ENCODE data around the gene LDAH. TPM values are rescaled to one million over a fixed set of nuclear protein-coding genes. Genes with fewer than 3 reads are reported as not detected.

The LDAH gene
- polyA plus RNA-seq, 1 experiment: 31.4 TPM

GRCh38 chr2:20647211-20647610, 175.7 kb downstream of the LDAH start:
- Histone ChIP-seq H3K27ac (ENCODE audit: low read depth, low read length) (no peak overlapping the region), H3K9me3 (ENCODE audit: control insufficient read depth, insufficient read depth, low read length) (no peaks in the 10 kb centered on the region), H3K27me3 (ENCODE audit: control insufficient read depth, insufficient read depth, low read length) (no peaks in the 10 kb centered on the region), H3K4me3 (ENCODE audit: low read depth, low read length) (no peak overlapping the region)
- TF ChIP-seq, protein P1, sequence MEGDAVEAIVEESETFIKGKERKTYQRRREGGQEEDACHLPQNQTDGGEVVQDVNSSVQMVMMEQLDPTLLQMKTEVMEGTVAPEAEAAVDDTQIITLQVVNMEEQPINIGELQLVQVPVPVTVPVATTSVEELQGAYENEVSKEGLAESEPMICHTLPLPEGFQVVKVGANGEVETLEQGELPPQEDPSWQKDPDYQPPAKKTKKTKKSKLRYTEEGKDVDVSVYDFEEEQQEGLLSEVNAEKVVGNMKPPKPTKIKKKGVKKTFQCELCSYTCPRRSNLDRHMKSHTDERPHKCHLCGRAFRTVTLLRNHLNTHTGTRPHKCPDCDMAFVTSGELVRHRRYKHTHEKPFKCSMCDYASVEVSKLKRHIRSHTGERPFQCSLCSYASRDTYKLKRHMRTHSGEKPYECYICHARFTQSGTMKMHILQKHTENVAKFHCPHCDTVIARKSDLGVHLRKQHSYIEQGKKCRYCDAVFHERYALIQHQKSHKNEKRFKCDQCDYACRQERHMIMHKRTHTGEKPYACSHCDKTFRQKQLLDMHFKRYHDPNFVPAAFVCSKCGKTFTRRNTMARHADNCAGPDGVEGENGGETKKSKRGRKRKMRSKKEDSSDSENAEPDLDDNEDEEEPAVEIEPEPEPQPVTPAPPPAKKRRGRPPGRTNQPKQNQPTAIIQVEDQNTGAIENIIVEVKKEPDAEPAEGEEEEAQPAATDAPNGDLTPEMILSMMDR (IDR thresholded peaks at IDR 0.05; ENCODE audit: low read depth, low read length): no peak
- POLR2A ChIA-PET: interaction anchor here (3.4 kb wide), 1 partner anchor 200 kb away, joined by 15 read pairs; the partner anchor contains the start of gene RHOB
- CTCF ChIA-PET: interaction anchor here (2.2 to 6.4 kb wide), 2 partner anchors 29 to 236 kb away, joined by 6 to 40 read pairs; no protein-coding TSS in a partner anchor
- DNase-seq (ENCODE audit: low read depth, low spot score): no peak

GRCh38 chr2:20646446-20646845, 176.5 kb downstream of the LDAH start:
- H3K27ac ChIP-seq (ENCODE audit: low read depth, low read length): no peak overlapping the region
- POLR2A ChIA-PET: interaction anchor here (3.4 kb wide), 1 partner anchor 199 kb away, joined by 15 read pairs; the partner anchor contains the start of gene RHOB
- no peak overlapping the region for H3K4me3 ChIP-seq (ENCODE audit: low read depth, low read length)
- CTCF ChIA-PET: interaction anchor here (6.4 kb wide), 1 partner anchor 236 kb away, joined by 40 read pairs; no protein-coding TSS in a partner anchor
- H3K27me3 ChIP-seq (ENCODE audit: control insufficient read depth, insufficient read depth, low read length): no peaks in the 10 kb centered on the region
- TF ChIP-seq, protein P1 (IDR thresholded peaks at IDR 0.05; ENCODE audit: low read depth, low read length): no peak
- H3K9me3 ChIP-seq (ENCODE audit: control insufficient read depth, insufficient read depth, low read length): no peaks in the 10 kb centered on the region
- no peak for DNase-seq (ENCODE audit: low read depth, low spot score)

DNA sequence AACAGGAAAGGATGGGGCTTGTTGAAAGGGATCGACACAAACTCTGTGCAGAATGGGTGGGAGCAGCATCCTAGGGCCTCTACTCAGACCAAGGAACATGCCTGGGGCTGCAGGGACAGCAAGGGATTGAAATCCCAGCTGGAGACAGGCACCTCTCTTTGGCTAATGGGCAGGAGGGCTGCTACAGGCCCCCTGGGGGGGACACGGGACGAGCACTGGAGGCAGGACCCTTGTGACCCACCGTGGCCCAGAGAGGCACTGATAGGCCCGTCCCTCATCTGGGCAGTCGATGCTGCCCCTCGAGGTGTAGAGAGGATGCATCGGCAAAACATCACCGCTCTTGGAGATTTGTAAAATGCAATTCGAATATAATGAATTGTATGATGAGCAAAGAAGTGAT, 177.1 kb downstream of the LDAH start:
- CTCF ChIA-PET: no interaction called here
- Histone ChIP-seq H3K27ac (ENCODE audit: low read depth, low read length) (no peak overlapping the region), H3K27me3 (ENCODE audit: control insufficient read depth, insufficient read depth, low read length) (no peaks in the 10 kb centered on the region), H3K9me3 (ENCODE audit: control insufficient read depth, insufficient read depth, low read length) (no peaks in the 10 kb centered on the region), H3K4me3 (ENCODE audit: low read depth, low read length) (no peak overlapping the region)
- POLR2A ChIA-PET: no interaction called here
- TF ChIP-seq, protein P1 (IDR thresholded peaks at IDR 0.05; ENCODE audit: low read depth, low read length): no peak
- no peak for DNase-seq (ENCODE audit: low read depth, low spot score)

DNA sequence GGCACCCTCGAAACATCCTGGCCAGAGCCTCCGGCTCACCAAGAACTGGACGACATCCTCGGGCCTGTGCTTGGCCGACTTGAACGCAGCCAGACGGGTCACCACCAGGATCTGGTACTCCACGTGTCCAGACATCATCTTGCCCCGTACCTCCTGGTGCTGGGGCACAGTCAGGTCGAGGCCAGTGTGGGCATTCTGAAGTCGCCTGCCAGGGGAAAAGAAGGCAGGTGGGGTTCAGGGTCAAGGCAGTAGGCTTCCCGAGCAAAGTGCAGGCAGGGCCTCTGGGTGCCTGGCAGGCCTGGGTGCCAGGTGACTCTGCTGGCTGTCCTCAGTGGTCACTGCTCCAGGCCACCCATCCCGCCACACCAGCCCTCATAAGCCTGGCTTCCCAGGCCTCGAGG, 177.6 kb downstream of the LDAH start:
- H3K4me3 ChIP-seq (ENCODE audit: low read depth, low read length): no peak overlapping the region
- CTCF ChIA-PET: interaction anchor here (4.2 kb wide), 1 partner anchor 234 kb away, joined by 118 read pairs; no protein-coding TSS in a partner anchor
- H3K27ac ChIP-seq (ENCODE audit: low read depth, low read length): no peak overlapping the region
- TF ChIP-seq, protein P1 (IDR thresholded peaks at IDR 0.05; ENCODE audit: low read depth, low read length): no peak
- no peak for DNase-seq (ENCODE audit: low read depth, low spot score)
- no peaks in the 10 kb centered on the region for H3K9me3 ChIP-seq (ENCODE audit: control insufficient read depth, insufficient read depth, low read length)
- no peaks in the 10 kb centered on the region for H3K27me3 ChIP-seq (ENCODE audit: control insufficient read depth, insufficient read depth, low read length)
- POLR2A ChIA-PET: no interaction called here

- Histone ChIP-seq H3K4me3 (ENCODE audit: low read depth, low read length) (no peak overlapping the region), H3K27ac (ENCODE audit: low read depth, low read length) (no peak overlapping the region), H3K27me3 (ENCODE audit: control insufficient read depth, insufficient read depth, low read length) (no peaks in the 10 kb centered on the region), H3K9me3 (ENCODE audit: control insufficient read depth, insufficient read depth, low read length) (no peaks in the 10 kb centered on the region)
- no peak for DNase-seq (ENCODE audit: low read depth, low spot score)
- ChIA-PET CTCF (interaction anchor here (0.9 to 4.9 kb wide), 22 partner anchors 9 to 318 kb away, joined by 3 to 118 read pairs (median 14); no protein-coding TSS in a partner anchor), POLR2A (interaction anchor here (1.0 to 1.3 kb wide), 2 partner anchors 195 to 197 kb away, joined by 3 to 4 read pairs; partner anchors contain the start of gene RHOB)
- TF ChIP-seq, protein P1 (IDR thresholded peaks at IDR 0.05; ENCODE audit: low read depth, low read length): no peak
Observed at GRCh38 chr2:20643826-20644225, 179.1 kb downstream of the LDAH start.
